GM12801 (cell line): ENCODE data around the gene NTMT1.

ENCODE experiments used
- TF ChIP-seq, protein P1 (sequence below): IDR thresholded peaks from one replicate; pipeline ENCODE4 v1.5.1; 2011; ENCODE audit warnings: control low read depth; ENCODE audit not compliant: insufficient read length; ENCODE audit errors: extremely low read depth

Gene NTMT1

DNA sequence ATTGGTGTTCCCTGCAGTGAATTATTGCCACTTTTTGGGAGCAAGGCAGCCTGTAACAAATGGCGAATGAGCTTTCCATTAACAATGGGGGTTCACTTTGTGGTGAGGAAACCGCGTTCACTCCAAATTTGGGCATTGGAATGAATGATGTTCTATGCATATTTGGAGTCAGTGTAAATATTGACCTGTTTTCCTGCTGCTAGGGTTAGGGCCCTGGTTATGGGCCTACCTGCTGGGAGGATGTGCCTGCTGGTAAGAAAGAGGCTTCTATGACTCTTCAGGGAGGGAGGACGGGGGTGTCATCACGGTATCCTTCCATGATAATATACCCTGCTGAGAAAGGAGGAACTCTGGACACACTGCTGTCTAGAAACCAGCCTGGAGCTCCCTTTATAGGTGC lies 34.0 kb upstream of the NTMT1 start:
- TF ChIP-seq, protein P1, sequence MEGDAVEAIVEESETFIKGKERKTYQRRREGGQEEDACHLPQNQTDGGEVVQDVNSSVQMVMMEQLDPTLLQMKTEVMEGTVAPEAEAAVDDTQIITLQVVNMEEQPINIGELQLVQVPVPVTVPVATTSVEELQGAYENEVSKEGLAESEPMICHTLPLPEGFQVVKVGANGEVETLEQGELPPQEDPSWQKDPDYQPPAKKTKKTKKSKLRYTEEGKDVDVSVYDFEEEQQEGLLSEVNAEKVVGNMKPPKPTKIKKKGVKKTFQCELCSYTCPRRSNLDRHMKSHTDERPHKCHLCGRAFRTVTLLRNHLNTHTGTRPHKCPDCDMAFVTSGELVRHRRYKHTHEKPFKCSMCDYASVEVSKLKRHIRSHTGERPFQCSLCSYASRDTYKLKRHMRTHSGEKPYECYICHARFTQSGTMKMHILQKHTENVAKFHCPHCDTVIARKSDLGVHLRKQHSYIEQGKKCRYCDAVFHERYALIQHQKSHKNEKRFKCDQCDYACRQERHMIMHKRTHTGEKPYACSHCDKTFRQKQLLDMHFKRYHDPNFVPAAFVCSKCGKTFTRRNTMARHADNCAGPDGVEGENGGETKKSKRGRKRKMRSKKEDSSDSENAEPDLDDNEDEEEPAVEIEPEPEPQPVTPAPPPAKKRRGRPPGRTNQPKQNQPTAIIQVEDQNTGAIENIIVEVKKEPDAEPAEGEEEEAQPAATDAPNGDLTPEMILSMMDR, result no peak

DNA sequence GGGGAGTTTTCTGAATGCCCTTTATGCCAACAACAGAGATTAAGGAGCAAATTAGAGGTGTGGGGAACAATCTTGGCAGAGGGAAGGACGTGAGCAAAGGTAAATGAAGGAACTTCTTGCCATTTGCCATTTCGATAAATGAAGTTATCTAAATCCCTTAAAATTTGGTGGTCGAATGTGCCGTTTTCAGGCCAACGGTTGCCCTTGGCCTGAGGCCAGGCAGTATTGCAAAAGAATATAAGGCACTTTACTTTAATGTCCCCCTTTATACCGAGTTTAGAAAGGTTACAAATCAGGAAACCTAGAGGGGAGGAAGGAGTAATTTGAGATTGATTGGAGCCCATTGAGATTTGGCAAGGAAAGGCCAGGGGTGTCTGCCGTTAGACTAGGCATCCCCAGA lies 31.3 kb upstream of the NTMT1 start:
- TF ChIP-seq, protein P1, result no peak

DNA sequence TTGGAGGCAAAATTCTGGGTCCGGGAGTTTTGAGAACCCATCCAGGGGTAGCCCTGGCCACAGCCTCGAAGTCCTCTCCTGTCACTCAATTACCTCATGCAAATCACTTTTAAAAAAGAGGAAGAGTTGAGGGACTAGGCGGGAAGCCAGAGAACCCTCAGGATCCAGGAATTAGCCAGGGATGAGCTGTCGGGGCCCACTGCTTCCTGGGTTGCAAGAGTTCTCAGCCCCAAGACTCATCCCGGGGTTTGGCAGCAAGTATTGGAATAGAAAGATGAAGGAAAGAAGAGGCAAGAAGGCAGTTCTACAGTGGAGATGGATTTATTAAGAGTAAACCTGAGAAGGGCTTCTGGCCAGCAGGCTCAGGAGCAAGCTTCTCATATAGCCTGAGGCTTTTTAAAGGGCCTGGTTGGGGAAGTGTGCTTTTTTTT lies 30.6 kb upstream of the NTMT1 start:
- TF ChIP-seq, protein P1, result no peak

DNA sequence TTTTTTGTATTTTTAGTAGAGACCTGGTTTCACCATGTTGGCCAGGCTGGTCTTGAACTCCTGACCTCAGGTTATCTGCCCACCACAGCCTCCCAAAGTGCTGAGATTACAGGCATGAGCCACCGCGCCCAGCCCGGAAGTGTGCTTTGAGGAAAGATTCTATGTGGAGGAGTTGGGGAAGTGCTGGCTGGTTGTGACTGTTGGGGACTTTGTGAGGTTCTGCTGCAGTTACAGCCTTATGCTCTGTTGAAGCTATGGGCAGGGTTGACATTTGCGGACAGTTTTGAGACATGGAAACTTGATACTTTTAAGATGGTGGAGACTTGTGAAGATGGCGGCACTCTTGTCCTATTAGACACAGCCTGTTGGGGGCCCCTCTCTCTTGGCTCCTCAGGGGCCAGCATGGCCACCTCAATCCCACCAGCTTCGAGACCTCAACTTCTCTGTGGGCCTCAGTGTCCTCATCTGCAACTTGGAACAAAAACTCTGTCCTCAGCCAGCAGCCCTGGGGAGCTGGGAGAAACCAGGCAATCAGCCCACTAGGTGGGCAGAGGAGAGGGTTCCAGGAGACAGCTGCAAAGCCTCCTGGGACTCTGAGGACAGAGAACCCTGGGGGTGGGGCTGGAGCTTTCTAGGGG lies 29.9 kb upstream of the NTMT1 start:
- TF ChIP-seq, protein P1, result no peak

DNA sequence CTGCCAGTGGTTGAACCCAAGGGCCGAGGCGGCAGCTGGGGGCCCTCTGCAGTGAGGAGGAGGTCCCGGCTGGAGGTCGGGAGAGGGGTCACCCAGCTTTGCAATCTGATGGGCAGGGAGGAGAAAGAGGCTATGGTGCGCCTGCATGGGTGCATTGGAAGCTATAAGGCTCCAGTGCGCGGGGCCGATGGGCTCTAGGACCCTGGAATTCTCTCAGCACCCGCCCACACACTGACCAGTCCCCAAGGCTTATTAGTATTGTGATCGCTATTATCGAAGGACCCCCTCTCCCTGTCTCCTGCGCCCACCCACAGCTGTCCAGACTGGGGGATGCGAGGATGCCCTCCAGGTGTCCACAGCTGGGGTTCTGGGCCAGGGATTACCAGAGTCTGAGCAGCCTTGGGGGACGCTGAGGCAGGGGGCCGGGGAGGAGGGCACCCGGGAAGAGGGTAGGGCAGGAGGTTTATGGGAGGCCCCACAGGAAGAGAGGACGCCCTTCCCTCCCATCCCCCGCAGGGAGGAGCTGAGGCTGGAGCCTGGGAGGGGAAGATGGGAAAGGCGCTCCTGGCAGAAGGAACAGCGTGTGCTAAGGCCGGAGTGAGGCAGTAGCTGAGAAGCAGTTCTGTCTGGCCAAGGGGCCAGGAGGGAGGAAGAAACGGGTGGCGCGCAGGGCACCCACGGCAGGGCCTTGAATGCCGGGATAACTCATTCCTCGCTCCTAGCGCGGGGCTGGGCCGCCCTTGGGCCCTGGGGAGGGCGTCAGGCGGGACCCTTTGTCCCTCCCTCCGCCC lies 29.2 kb upstream of the NTMT1 start:
- TF ChIP-seq, protein P1, result no peak

DNA sequence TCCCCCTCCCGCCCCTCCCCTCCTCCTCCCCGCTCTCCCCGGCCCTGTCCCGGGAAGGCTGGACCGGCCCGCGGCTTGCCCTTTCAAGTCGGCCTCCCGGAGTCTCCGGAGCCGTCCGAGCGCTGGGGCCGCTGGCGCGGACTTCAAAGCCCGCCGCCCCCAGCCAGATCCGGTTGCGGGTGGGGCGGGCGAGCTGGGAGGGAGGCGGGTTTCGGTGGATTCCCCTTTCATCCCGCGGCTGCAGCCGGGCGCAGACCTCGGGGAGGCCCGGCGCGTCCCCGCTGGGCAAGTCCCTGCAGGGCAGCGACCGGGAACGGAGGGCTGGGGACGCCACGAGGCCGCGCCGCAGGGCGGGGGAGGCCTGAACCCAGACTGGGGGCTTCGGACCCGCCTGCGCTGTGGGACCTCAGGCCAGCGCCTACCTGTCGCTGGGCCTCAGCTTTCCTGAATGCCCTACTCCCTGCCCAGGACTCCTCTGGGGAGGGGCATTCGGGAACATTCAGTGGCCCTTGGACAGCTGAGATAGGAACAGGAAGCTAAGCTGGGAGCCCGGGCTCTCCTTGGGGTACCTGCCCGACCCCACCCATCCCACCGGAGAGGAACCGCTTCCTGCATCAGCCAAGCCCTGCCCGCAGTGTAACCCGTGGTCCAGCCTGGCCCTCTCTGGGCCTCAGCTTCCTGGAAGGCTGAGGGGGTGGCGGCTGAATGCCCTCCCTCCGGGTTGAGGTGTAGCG lies 28.4 kb upstream of the NTMT1 start:
- TF ChIP-seq, protein P1, result no peak

DNA sequence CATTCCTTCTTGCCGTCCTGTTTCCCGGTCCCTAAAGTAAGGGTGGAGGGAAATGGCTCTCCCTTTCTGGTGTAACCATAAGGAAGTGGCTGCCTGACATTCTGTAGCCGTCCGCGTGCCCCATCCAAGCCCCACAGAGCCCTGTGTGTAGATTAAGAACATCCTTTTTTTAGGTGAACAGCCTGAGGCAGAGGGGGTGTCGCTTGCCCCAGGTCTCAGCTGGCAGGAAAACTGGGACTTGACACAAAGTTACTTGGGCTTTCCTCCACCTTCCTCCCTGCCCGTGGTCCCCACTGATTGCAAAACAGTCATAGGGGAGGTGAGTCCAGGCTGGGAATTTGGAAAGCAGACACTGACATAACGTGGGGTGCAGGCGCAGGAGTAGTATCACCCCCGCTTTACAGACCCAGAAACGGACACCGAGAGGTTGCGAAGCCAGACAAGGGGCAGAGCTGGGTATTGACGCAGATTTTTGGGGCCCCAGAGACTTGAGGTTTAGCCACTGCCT lies 27.8 kb upstream of the NTMT1 start:
- TF ChIP-seq, protein P1, result no peak
